Endothelial cell of umbilical vein (primary cell): ENCODE measurements around the gene PKHD1.

ENCODE experiments used
- CTCF ChIP-seq, 2 donors: IDR thresholded peaks; 1 replicate in 1 of 2; 2 replicates in 1 of 2; pipeline ENCODE4 v1.5.1; 2011; ENCODE audit warnings: low read length in 2 of 2, mild to moderate bottlenecking in 2 of 2, moderate library complexity in 2 of 2, control low read depth in 1 of 2, inconsistent platforms in 1 of 2, low read depth in 1 of 2; ENCODE audit not compliant: insufficient read depth in 1 of 2; ENCODE audit errors: extremely low read depth in 1 of 2
- GATA2 ChIP-seq: IDR thresholded peaks from 2 replicates; pipeline ENCODE4 v1.7.0; 2011; ENCODE audit warnings: low read depth, mild to moderate bottlenecking, moderate library complexity, mixed read lengths, low read length; ENCODE audit not compliant: insufficient read length, insufficient read depth
- MYC ChIP-seq: IDR thresholded peaks from one replicate; pipeline ENCODE4 v1.6.1; 2011; ENCODE audit warnings: mild to moderate bottlenecking, low read depth, low read length
- POLR2A ChIP-seq: IDR thresholded peaks from 2 replicates; pipeline ENCODE4 v1.6.1; 2012; ENCODE audit warnings: low read depth, mild to moderate bottlenecking, control low read depth, low read length
- POLR2AphosphoS5 ChIP-seq: IDR thresholded peaks from 2 replicates; pipeline ENCODE4 v1.6.1; 2012; ENCODE audit warnings: low read depth, mild to moderate bottlenecking, control low read depth, low read length, moderate library complexity; ENCODE audit not compliant: insufficient read depth
- TF ChIP-seq, protein P1 (sequence below): IDR thresholded peaks from 2 replicates; pipeline ENCODE4 v1.6.1; 2011; ENCODE audit not compliant: insufficient read depth, insufficient read length

GRCh38 chr6:51857134-51857533 is 230.3 kb downstream of the PKHD1 start:
- TF ChIP-seq POLR2A (no peak), CTCF (IDR thresholded peaks at IDR 0.05; ENCODE audit: extremely low read depth in 1 of 2, insufficient read depth in 1 of 2, low read depth in 1 of 2, low read length in 2 of 2) (no peak), POLR2AphosphoS5 (no peak), GATA2 (no peak), MYC (no peak)
- TF ChIP-seq, protein P1, sequence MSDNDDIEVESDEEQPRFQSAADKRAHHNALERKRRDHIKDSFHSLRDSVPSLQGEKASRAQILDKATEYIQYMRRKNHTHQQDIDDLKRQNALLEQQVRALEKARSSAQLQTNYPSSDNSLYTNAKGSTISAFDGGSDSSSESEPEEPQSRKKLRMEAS = no peak
